Endothelial cell of umbilical vein (primary cell): Measurements from ENCODE around the gene NLRP13. TPM values are rescaled to one million over a fixed set of nuclear protein-coding genes. Genes with fewer than 3 reads are reported as not detected.

Source experiments
- BruUV-seq: library from RNA; stranded (reverse); fragments of 400-500 nt; replicated peaks from 2 replicates; lab custom pipeline; 2021; lab: Mats Ljungman, UMichigan
- CTCF ChIA-PET: fragments of 300-600, 350-600 bp; sonication (Branson Sonifier 250); formaldehyde crosslinking; loops from one replicate; lab custom pipeline; 2021; ENCODE audit warnings: antibody characterized with exemption, inconsistent platforms; lab: Charles Lee
- POLR2A ChIA-PET: fragments of 300-600, 350-600 bp; sonication (Branson Sonifier 250); formaldehyde crosslinking; loops from one replicate; lab custom pipeline; 2021; ENCODE audit warnings: antibody characterized with exemption, inconsistent platforms; lab: Charles Lee
- DNase-seq: peaks from one replicate; pipeline ENCODE4 v3.0.0-alpha.2; 2011; ENCODE audit warnings: low read depth, low spot score
- FAIRE-seq: peaks from 2 replicates; lab custom pipeline; 2011; peaks lifted over from hg19 to GRCh38; lab: Jason Lieb, UNC
- H2AFZ ChIP-seq: 2 replicates; pipeline ENCODE4 v1.6.0; 2012; ENCODE audit warnings: low read depth, low read length, control low read depth, inconsistent platforms
- H3K27ac ChIP-seq: 2 replicates; pipeline ENCODE4 v1.5.1; 2011; ENCODE audit warnings: low read depth, mild to moderate bottlenecking, control low read depth, low read length, moderate library complexity; ENCODE audit not compliant: insufficient read depth
- H3K27me3 ChIP-seq, 2 experiments: 2 replicates each; pipeline versions ENCODE4 v1.6.0 to v1.6.1; 2011; ENCODE audit warnings: low read length in 2 of 2, mixed read lengths in 1 of 2; ENCODE audit not compliant: control insufficient read depth in 2 of 2, insufficient read depth in 2 of 2
- H3K36me3 ChIP-seq, 2 experiments: 2 replicates in 1 of 2; 3 replicates in 1 of 2; pipeline ENCODE4 v1.5.1; 2011; ENCODE audit warnings: low read length in 2 of 2, mild to moderate bottlenecking in 1 of 2, moderate library complexity in 1 of 2; ENCODE audit not compliant: control insufficient read depth in 2 of 2, insufficient read depth in 2 of 2; ENCODE audit errors: extremely low read depth in 1 of 2
- H3K4me1 ChIP-seq: 3 replicates; pipeline ENCODE4 v1.5.1; 2011; ENCODE audit warnings: mild to moderate bottlenecking, low read length; ENCODE audit not compliant: control insufficient read depth, insufficient read depth; ENCODE audit errors: extremely low read depth
- H3K4me2 ChIP-seq: 2 replicates; pipeline ENCODE4 v1.6.1; 2011; ENCODE audit warnings: low read length, control low read depth, mixed read lengths; ENCODE audit not compliant: insufficient read depth
- H3K4me3 ChIP-seq, 3 experiments: fragments of 200-600 bp in 1 of 3; sonication (generic), shearing (Covaris generic) in 1 of 3; replicated peaks in 1 of 3; 2 replicates each; pipeline ENCODE4 v1.5.1; 2011 to 2016; ENCODE audit warnings: control low read depth in 3 of 3, low read length in 3 of 3, mild to moderate bottlenecking in 2 of 3, inconsistent platforms in 1 of 3, low read depth in 1 of 3, moderate library complexity in 1 of 3; ENCODE audit not compliant: insufficient read depth in 1 of 3
- H3K79me2 ChIP-seq: 2 replicates; pipeline ENCODE4 v1.6.0; 2012; ENCODE audit warnings: low read length, inconsistent platforms; ENCODE audit not compliant: control insufficient read depth, insufficient read depth
- H3K9ac ChIP-seq: replicated peaks from 2 replicates; pipeline ENCODE3; 2011; ENCODE audit warnings: low read length, control low read depth; ENCODE audit not compliant: insufficient read depth; ENCODE audit errors: extremely low read depth
- H3K9me1 ChIP-seq: replicated peaks from 3 replicates; pipeline ENCODE4 v1.6.0; 2011; ENCODE audit warnings: mild to moderate bottlenecking, low read length; ENCODE audit not compliant: control insufficient read depth, insufficient read depth; ENCODE audit errors: extremely low read depth
- H3K9me3 ChIP-seq: replicated peaks from 2 replicates; pipeline ENCODE4 v1.5.1; 2012; ENCODE audit warnings: low read length, inconsistent platforms; ENCODE audit not compliant: control insufficient read depth, insufficient read depth
- H4K20me1 ChIP-seq: replicated peaks from 2 replicates; pipeline ENCODE3; 2011; ENCODE audit warnings: mild to moderate bottlenecking, low read length; ENCODE audit not compliant: control insufficient read depth, insufficient read depth; ENCODE audit errors: extremely low read depth
- GATA2 ChIP-seq: IDR thresholded peaks from 2 replicates; pipeline ENCODE4 v1.7.0; 2011; ENCODE audit warnings: low read depth, mild to moderate bottlenecking, moderate library complexity, mixed read lengths, low read length; ENCODE audit not compliant: insufficient read length, insufficient read depth
- JUN ChIP-seq: IDR thresholded peaks from 2 replicates; pipeline ENCODE4 v1.6.1; 2011; ENCODE audit warnings: borderline replicate concordance, low read depth; ENCODE audit not compliant: insufficient read length, insufficient read depth
- MAX ChIP-seq: IDR thresholded peaks from 2 replicates; pipeline ENCODE4 v1.6.1; 2011; ENCODE audit not compliant: insufficient read depth, insufficient read length
- MYC ChIP-seq: IDR thresholded peaks from one replicate; pipeline ENCODE4 v1.6.1; 2011; ENCODE audit warnings: mild to moderate bottlenecking, low read depth, low read length
- POLR2A ChIP-seq: IDR thresholded peaks from 2 replicates; pipeline ENCODE4 v1.6.1; 2012; ENCODE audit warnings: low read depth, mild to moderate bottlenecking, control low read depth, low read length
- POLR2AphosphoS5 ChIP-seq: IDR thresholded peaks from 2 replicates; pipeline ENCODE4 v1.6.1; 2012; ENCODE audit warnings: low read depth, mild to moderate bottlenecking, control low read depth, low read length, moderate library complexity; ENCODE audit not compliant: insufficient read depth
- dilution Hi-C: fragments of 300-500 bp; cut with MboI; formaldehyde crosslinking; loops from one replicate; pipeline ENCODE4 v1.15.0; 2019; ENCODE audit warnings: low sequenced_read_pairs; ENCODE audit not compliant: extremely low pct_ligation_motif_present
- intact Hi-C: fragments of 100-400 bp; cut with micrococcal nuclease; formaldehyde crosslinking; loops from one replicate; pipeline ENCODE4 v1.10.0; 2022
- polyA plus RNA-seq, 4 experiments: library from polyadenylated mRNA; depleted of rRNA in 3 of 4; stranded (reverse) in 3 of 4; unstranded in 1 of 4; fragments of >200 nt; gene quantifications; 2 replicates each; pipeline versions ENCODE4 v1.2.1 to v1.2.3, GENCODE V29; 2011 to 2012; ENCODE audit warnings: missing spikeins in 1 of 4
- total RNA-seq: library from RNA; stranded (reverse); gene quantifications from 2 replicates; pipeline ENCODE4 v1.2.3, GENCODE V29; 2021

NLRP13 gene
- total and polyA plus RNA-seq, 2 donors (not counting 3 experiments of a cell fraction or from before 2014, with no cell fraction given): not detected

DNA sequence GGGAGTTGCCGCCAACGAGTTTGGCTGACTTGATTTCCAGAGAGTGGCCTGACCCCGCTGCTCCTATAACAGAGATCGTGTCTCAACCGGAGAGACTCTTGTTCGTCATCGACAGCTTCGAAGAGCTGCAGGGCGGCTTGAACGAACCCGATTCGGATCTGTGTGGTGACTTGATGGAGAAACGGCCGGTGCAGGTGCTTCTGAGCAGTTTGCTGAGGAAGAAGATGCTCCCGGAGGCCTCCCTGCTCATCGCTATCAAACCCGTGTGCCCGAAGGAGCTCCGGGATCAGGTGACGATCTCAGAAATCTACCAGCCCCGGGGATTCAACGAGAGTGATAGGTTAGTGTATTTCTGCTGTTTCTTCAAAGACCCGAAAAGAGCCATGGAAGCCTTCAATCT, 74.2 kb downstream of the NLRP13 start:
- Histone ChIP-seq H3K27ac (no peak overlapping the region), H3K9me3 (peaks cover under 1% of the 10 kb centered on the region), H3K4me2 (no peak overlapping the region), H3K9ac (no peak overlapping the region), H3K79me2 (no peaks in the 10 kb centered on the region), H3K9me1 (no peaks in the 10 kb centered on the region), H3K4me3 (no peak overlapping the region), H4K20me1 (no peaks in the 10 kb centered on the region), H3K36me3 (no peaks in the 10 kb centered on the region), H3K27me3 (no peaks in the 10 kb centered on the region), H3K4me1 (no peaks in the 10 kb centered on the region), H2AFZ (no peak overlapping the region)
- BruUV-seq: no TSS peak
- DNase-seq: no peak
- ChIA-PET POLR2A (no interaction called here), CTCF (no interaction called here)
- dilution Hi-C loops: no loop called here
- no peak for FAIRE-seq
- intact Hi-C loops: no loop called here
- TF ChIP-seq GATA2: no peak
- no peak for TF ChIP-seq MAX
- no peak for TF ChIP-seq JUN
- TF ChIP-seq POLR2A: no peak
- no peak for TF ChIP-seq POLR2AphosphoS5

- CTCF ChIA-PET: no interaction called here
- FAIRE-seq: no peak
Observed at GRCh38 chr19:55857149-55857548, 75.0 kb downstream of the NLRP13 start.

More at GRCh38 chr19:55857149-55857548, 75.0 kb downstream of the NLRP13 start:
- H3K9ac ChIP-seq: no peak overlapping the region
- DNase-seq: no peak
- BruUV-seq: no TSS peak
- no peak overlapping the region for H3K4me3 ChIP-seq
- no peaks in the 10 kb centered on the region for H3K27me3 ChIP-seq
- dilution Hi-C loops: no loop called here
- H3K27ac ChIP-seq: no peak overlapping the region
- no peak overlapping the region for H2AFZ ChIP-seq
- H3K79me2 ChIP-seq: no peaks in the 10 kb centered on the region
- intact Hi-C loops: no loop called here
- H4K20me1 ChIP-seq: no peaks in the 10 kb centered on the region
- TF ChIP-seq POLR2AphosphoS5: no peak
- TF ChIP-seq MAX: no peak
- TF ChIP-seq MYC: no peak
- POLR2A ChIA-PET: no interaction called here
- H3K4me1 ChIP-seq: no peaks in the 10 kb centered on the region
- H3K9me3 ChIP-seq: no peaks in the 10 kb centered on the region
- no peak overlapping the region for H3K4me2 ChIP-seq
- no peaks in the 10 kb centered on the region for H3K36me3 ChIP-seq
- H3K9me1 ChIP-seq: no peaks in the 10 kb centered on the region
